ENCODE data around the gene SMARCA2.

GRCh38 chr9:2169035-2169434 lies 153.9 kb downstream of the SMARCA2 start:
- TF ChIP-seq, protein P1, sequence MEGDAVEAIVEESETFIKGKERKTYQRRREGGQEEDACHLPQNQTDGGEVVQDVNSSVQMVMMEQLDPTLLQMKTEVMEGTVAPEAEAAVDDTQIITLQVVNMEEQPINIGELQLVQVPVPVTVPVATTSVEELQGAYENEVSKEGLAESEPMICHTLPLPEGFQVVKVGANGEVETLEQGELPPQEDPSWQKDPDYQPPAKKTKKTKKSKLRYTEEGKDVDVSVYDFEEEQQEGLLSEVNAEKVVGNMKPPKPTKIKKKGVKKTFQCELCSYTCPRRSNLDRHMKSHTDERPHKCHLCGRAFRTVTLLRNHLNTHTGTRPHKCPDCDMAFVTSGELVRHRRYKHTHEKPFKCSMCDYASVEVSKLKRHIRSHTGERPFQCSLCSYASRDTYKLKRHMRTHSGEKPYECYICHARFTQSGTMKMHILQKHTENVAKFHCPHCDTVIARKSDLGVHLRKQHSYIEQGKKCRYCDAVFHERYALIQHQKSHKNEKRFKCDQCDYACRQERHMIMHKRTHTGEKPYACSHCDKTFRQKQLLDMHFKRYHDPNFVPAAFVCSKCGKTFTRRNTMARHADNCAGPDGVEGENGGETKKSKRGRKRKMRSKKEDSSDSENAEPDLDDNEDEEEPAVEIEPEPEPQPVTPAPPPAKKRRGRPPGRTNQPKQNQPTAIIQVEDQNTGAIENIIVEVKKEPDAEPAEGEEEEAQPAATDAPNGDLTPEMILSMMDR (IDR thresholded peaks at IDR 0.05): no peak
- TF ChIP-seq POLR2A (IDR thresholded peaks at IDR 0.05): no peak

Measured in adrenal gland (tissue), 5 donors.